ENCODE measurements around the gene EXOC6. TPM values are rescaled to one million over a fixed set of nuclear protein-coding genes. Genes with fewer than 3 reads are reported as not detected.

EXOC6 gene
- total and polyA plus RNA-seq, 2 of the 13 experiments (the other 11 are each of a cell fraction or from before 2014, with no cell fraction given): 22.2 to 29.2 TPM

DNA sequence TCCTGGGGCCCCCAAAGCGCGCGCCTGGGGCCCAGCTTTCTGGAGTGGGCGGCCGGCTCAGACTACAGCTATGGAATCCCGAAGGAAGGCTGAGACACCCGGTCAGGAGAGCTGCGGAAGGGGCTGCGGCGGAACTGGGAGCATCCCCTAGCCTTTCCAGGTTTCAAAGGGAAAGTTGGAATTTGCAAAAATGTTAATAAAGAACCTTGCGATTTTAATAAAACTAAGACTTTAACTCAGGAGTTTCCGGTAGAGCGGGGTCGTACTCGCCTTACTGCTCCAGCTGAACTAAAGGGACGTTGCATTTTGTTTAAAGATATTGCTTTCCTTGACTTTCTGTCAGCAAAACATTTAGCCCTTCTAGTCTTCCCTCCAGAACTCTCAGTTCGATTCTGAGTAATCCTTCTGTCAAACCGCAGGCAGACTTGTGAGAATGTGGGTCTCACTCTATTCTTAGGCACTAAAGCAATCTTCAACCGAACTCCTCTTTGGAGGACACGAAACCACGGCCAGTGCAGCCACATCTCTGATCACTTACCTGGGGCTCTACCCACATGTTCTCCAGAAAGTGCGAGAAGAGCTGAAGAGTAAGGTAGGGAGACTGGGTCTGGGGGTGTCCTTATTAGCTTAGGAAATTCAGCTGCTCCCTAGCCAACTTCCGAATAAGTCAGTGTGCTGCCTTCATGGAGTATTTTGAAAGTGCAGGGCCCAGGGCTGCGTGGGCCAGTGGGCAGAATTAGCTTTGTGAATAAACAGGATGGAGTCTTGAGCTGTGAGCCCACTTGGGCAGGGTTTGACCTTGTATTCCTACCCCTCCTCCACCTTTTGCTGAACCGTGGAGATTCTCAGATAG is 227.3 kb downstream of the EXOC6 start:
- CTCF ChIA-PET (ENCODE audit: low intra/inter-chr PET ratio, low total read pairs): no interaction called here
- Histone ChIP-seq H3K9me3 (ENCODE audit: low read length) (no peaks in the 10 kb centered on the region), H3K4me1 (ENCODE audit: insufficient read depth, low read length) (peaks cover 40% of the 10 kb centered on the region), H3K9ac (ENCODE audit: insufficient read depth, low read depth, low read length) (no peak overlapping the region), H3K4me3 (replicated peaks in 1 of 3; ENCODE audit: insufficient read depth in 1 of 3, low read depth in 2 of 3, low read length in 3 of 3) (no peak overlapping the region), H3K36me3 (replicated peaks in 1 of 2; ENCODE audit: control insufficient read depth in 1 of 2, insufficient read depth in 2 of 2, low read length in 2 of 2) (no peaks in the 10 kb centered on the region), H3K4me2 (ENCODE audit: low read depth, low read length) (no peak overlapping the region), H3K27ac (ENCODE audit: extremely low read length, insufficient read depth, low read length) (no peak overlapping the region), H3K27me3 (ENCODE audit: control insufficient read depth in 1 of 2, insufficient read depth in 2 of 2, low read length in 2 of 2) (peaks cover 9 to 50% of the 10 kb centered on the region in 2 experiments; a peak in 4 of 5 replicates), H4K20me1 (ENCODE audit: insufficient read depth, low read length) (no peaks in the 10 kb centered on the region), H2AFZ (ENCODE audit: low read length) (no peak overlapping the region), H3K79me2 (ENCODE audit: insufficient read depth, low read length) (no peaks in the 10 kb centered on the region)
- in situ Hi-C loops (cut with HindIII; ENCODE audit: extremely low pct_ligation_motif_present, low pct_unique_long_range_greater_than_20kb) (loop anchor here (10.0 kb wide), 1 partner anchor 219 kb away; no protein-coding TSS in a partner anchor), intact Hi-C loops (cut with micrococcal nuclease; ENCODE audit: unreplicated experiment) (loop anchor here (2.0 to 10.0 kb wide), 2 partner anchors 69 to 191 kb away; no protein-coding TSS in a partner anchor)
- POLR2A ChIA-PET: no interaction called here
- DNase-seq (ENCODE audit: low spot score): no peak
- FAIRE-seq: no peak
- BruUV-seq (replicated peaks): no TSS peak
- ATAC-seq: no peak
- 63% methylated on average over 25 of the region's 25 CpGs for WGBS (ENCODE audit: low lambda C conversion rate)
- no peak for TF ChIP-seq EED (CRISPR knock-in tag; IDR thresholded peaks at IDR 0.05)
- no peak for TF ChIP-seq ZNF546 (CRISPR knock-in tag; conservative IDR thresholded peaks at IDR 0.05)
- TF ChIP-seq ZNF543 (CRISPR knock-in tag; IDR thresholded peaks at IDR 0.05): no peak
- no peak for TF ChIP-seq ZNF225 (CRISPR knock-in tag; IDR thresholded peaks at IDR 0.05)
- TF ChIP-seq SRY (CRISPR knock-in tag; IDR thresholded peaks at IDR 0.05): no peak

DNA sequence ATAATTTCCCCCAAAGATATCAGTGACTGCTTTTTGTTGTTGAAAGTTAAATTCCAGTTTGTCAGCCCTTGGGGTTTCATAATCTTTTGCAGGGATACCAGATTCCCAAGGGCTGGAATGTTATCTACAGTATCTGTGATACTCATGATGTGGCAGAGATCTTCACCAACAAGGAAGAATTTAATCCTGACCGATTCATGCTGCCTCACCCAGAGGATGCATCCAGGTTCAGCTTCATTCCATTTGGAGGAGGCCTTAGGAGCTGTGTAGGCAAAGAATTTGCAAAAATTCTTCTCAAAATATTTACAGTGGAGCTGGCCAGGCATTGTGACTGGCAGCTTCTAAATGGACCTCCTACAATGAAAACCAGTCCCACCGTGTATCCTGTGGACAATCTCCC is 228.6 kb downstream of the EXOC6 start:
- Histone ChIP-seq H3K79me2 (ENCODE audit: insufficient read depth, low read length) (no peaks in the 10 kb centered on the region), H3K27me3 (ENCODE audit: control insufficient read depth in 1 of 2, insufficient read depth in 2 of 2, low read length in 2 of 2) (peaks cover 9 to 47% of the 10 kb centered on the region in 2 experiments; a peak in 4 of 5 replicates), H2AFZ (ENCODE audit: low read length) (no peak overlapping the region), H3K9ac (ENCODE audit: insufficient read depth, low read depth, low read length) (no peak overlapping the region), H3K27ac (ENCODE audit: extremely low read length, insufficient read depth, low read length) (no peak overlapping the region), H3K36me3 (replicated peaks in 1 of 2; ENCODE audit: control insufficient read depth in 1 of 2, insufficient read depth in 2 of 2, low read length in 2 of 2) (no peaks in the 10 kb centered on the region), H4K20me1 (ENCODE audit: insufficient read depth, low read length) (no peaks in the 10 kb centered on the region), H3K4me2 (ENCODE audit: low read depth, low read length) (no peak overlapping the region), H3K4me1 (ENCODE audit: insufficient read depth, low read length) (peaks cover 41% of the 10 kb centered on the region), H3K9me3 (ENCODE audit: low read length) (no peaks in the 10 kb centered on the region), H3K4me3 (replicated peaks in 1 of 3; ENCODE audit: insufficient read depth in 1 of 3, low read depth in 2 of 3, low read length in 3 of 3) (no peak overlapping the region)
- TF ChIP-seq ZNF343 (CRISPR knock-in tag; IDR thresholded peaks at IDR 0.05): no peak
- TF ChIP-seq MAF1 (CRISPR knock-in tag; IDR thresholded peaks at IDR 0.05; ENCODE audit: borderline replicate concordance): no peak
- TF ChIP-seq PAF1 (CRISPR knock-in tag; IDR thresholded peaks at IDR 0.05): no peak
- ChIA-PET POLR2A (no interaction called here), CTCF (ENCODE audit: low intra/inter-chr PET ratio, low total read pairs) (no interaction called here)
- DNase-seq (ENCODE audit: low spot score): no peak
- no peak for FAIRE-seq
- intact Hi-C loops (cut with micrococcal nuclease; ENCODE audit: unreplicated experiment) (loop anchor here (10.0 kb wide), 1 partner anchor 192 kb away; no protein-coding TSS in a partner anchor), in situ Hi-C loops (cut with HindIII; ENCODE audit: extremely low pct_ligation_motif_present, low pct_unique_long_range_greater_than_20kb) (loop anchor here (10.0 kb wide), 1 partner anchor 218 kb away; no protein-coding TSS in a partner anchor)
- 41% methylated on average over 2 of the region's 2 CpGs for WGBS (ENCODE audit: low lambda C conversion rate)
- no TSS peak for BruUV-seq (replicated peaks)
- ATAC-seq: no peak
